GM21825 (cell line): ENCODE results near the gene RIOK2.
"Not testable (repeated sequence)": the region's sequence is repeated elsewhere in the genome, so short reads cannot be mapped to it uniquely, and the experiment has no call there.

Experiments
- ATAC-seq: cut with Tn5 transposase; IDR thresholded peaks from one replicate; pipeline ENCODE4 v1.9.1; 2021; ENCODE audit warnings: mild to moderate bottlenecking, moderate library complexity; ENCODE audit not compliant: unreplicated experiment

The RIOK2 gene

DNA sequence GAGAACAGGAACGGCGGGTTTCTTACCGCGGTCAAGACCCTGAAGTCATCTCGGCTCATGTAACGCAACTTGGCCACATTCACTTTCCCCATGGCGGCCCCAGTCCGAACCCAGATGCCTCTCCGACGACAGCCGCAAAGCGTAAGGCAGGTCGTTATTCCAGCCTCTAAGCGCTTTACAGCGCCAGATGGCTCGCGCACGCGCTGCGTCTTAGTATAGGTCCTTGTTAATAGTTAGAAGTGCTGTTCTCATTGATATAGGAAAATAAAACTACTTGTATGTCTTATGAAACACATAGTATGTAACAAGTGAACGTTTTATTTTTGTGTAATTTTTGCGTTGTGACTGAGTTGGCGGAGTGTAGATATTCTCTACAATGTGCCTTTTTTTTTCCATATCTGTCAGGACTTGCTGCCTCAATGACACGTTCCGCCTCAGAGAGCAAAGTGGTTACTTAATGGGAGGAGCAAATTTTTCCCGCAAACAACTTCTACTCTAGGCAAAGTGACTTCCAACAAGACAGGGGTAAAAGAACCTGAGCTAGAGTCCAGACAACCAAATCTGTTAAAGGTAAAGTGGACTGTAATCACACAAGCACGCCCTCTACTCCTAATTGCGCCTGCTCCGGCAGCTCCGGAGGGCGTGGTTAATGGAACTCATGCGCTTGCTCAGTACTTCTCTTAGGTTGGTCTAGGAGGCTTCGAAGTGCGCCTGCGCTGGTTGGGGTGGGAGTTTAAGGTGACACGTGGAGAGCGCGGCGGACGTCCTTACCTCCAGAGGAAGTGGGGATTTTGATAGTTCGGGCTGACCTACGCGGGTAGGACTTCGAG is at the start of gene RIOK2:
RIOK2 (minus strand) TSS at position 148 of the 830 bp plus-strand sequence; CDS start at position 92, 56 bp downstream.
- peak; percentile 92 for ATAC-seq

- ATAC-seq, result peak; percentile 92
These were observed 48.1 kb upstream of the RIOK2 start for GRCh38 chr5:97231025-97231636.

- ATAC-seq, result no peak
These were observed 46.7 kb upstream of the RIOK2 start for GRCh38 chr5:97229688-97230285.

DNA sequence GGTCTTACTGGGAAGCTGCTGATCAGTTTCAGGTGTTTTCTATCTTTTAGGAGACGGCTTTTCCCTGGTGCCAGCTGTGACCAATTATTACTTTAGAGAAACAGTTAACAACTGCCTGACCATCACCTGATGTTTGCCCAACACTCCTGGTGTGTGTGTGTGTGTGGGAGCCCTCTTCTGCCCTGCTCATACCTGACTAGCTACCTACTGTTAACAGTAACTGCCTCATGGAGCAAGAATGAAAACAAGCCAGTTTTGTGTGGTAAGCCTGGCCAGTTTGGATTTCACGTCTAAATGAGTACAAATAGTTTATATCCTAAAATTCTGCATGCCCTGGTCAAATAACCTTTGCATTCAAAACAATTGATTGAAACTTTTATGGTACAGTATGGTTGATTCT is 46.1 kb upstream of the RIOK2 start:
- ATAC-seq, result no peak

- ATAC-seq, result no peak
These were observed 42.2 kb upstream of the RIOK2 start for GRCh38 chr5:97225222-97225621.

- ATAC-seq, result no peak
These were observed 41.2 kb upstream of the RIOK2 start for GRCh38 chr5:97224112-97224750.

DNA sequence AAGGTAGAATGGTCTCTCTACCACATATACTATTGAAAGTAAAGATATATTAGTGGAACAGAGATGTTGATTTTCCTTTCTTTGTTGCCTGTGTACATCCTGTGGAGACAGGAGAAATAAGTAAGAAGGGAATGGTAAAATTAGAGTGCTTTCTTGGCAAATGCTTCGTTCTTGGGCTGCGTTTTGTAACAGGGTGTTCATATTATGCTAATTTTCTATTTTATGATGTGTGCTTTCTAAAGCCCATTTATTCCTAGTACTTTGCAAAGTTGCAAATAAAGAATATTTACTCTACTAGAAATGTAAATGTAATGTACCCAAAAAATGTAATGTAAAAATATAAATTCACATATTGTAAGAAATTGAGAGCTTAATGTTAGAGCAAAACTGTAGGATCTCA is 40.5 kb upstream of the RIOK2 start:
- ATAC-seq, result no peak

GRCh38 chr5:97209343-97209742 is 26.3 kb upstream of the RIOK2 start:
- ATAC-seq, result no peak

DNA sequence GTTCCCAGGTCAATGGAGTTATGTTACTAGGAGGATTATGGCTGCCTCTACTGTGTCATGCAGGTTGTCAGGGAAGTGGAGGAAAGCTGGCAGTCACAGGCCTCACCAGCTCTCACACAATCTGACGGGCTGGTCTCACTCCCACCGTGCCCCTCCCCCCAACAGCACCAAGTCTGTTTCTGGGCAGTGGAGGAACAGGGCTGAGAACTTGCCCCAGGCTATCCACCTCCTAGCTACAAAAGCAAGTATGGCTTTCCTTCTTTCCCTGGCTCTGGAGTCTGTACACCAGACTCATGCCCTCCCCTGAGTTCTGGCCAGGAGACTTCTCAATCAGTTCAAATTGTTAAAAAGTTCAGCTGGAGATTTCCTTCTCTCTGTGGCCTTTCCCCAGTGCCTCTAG is 25.7 kb upstream of the RIOK2 start:
- ATAC-seq, result no peak

GRCh38 chr5:97208184-97208713 is 25.2 kb upstream of the RIOK2 start:
- no peak for ATAC-seq

DNA sequence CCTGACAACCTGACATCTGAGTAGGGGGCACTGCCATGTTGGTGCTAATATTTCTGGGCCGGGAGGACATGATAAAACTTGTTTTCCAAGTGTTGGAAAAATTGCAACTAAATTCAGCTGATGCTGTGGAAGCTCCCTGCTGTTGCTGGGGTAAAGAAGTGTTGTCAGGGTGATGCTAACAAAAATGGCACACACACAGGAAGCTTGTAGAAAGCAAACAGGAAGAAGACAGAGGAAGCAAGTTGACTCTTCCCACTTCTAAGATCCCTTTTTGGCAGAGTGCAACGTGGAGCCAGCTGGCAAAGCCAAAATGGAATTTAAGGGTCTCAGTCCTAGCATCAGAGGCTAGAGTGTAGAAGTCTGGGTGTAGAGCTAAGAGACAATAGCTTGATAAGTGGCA is 11.3 kb upstream of the RIOK2 start:
- ATAC-seq, result no peak

DNA sequence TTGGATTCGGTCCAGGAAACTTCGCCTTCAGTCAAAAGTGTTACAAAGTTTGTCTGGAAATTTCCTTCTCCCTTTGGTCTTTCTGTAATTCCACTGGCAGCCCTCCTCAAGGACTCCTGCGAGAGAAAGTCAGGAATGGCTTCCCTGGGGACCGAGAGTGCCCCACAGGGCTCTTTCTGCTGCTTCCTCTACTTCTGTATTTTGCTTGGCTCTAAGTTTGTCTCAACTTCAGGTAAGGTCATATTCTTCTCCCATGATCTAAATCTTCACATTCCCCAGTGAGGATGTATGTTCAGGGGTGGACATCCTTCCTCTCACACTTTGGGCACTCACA is 10.3 kb upstream of the RIOK2 start:
- ATAC-seq, result no peak

DNA sequence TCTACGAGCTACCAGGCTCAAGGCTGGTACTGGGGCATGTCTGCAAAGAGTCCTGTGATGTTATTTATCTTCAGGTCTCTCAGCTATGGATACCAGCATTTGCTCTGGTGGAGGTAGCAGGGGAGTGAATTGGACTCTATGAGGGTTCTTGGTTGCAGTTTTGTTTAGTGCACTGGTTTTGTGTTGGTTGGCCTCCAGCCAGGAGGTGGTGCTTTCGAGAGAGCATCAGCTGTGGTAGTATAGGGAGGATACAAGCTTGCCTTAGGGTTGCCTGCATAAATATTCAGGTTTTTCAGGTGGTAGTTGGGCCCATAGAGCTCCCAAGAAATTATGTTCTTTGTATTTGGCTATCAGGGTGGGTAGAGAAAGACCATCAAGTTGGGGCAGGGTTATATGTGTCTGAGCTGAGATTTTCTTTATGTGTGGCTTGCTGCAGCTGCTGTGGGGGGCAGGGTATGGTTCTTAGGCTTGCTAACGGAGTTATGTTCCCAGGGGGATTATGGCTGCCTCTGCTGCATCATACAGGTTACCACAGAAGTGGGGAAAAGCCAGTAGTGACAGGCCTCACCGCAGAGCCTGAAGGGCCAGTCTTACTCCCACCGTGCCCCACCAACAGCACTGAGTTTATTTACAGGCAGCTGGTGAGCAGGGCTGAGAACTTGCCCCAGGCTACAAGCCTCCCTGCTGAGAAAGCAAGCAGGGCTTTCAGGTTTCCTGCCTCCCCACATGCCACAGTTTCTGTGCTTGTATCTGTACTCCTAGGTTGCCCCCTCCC is 9.7 kb upstream of the RIOK2 start:
- ATAC-seq, result peak; percentile 74

- ATAC-seq, result no peak
These were observed 8.8 kb upstream of the RIOK2 start for GRCh38 chr5:97191893-97192292.

GRCh38 chr5:97189523-97189922 is 6.5 kb upstream of the RIOK2 start:
- ATAC-seq, result not testable (repeated sequence)

DNA sequence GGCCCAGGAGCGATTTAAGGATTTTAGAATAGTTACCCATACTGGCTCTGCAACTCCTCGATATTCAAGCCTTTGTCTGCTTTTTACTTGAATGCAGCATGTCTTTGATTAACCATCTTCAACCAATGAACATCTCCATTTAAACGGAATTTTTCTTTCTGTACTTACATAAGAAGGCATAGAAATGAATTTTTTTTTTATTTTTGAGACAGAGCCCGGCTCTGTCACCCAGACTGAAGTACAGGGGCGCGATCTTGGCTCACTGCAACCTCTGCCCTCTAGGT is 825 bp upstream of the RIOK2 start:
- ATAC-seq, result no peak

- no peak for ATAC-seq
These were observed 412 bp downstream of the RIOK2 start for GRCh38 chr5:97182571-97183099.

DNA sequence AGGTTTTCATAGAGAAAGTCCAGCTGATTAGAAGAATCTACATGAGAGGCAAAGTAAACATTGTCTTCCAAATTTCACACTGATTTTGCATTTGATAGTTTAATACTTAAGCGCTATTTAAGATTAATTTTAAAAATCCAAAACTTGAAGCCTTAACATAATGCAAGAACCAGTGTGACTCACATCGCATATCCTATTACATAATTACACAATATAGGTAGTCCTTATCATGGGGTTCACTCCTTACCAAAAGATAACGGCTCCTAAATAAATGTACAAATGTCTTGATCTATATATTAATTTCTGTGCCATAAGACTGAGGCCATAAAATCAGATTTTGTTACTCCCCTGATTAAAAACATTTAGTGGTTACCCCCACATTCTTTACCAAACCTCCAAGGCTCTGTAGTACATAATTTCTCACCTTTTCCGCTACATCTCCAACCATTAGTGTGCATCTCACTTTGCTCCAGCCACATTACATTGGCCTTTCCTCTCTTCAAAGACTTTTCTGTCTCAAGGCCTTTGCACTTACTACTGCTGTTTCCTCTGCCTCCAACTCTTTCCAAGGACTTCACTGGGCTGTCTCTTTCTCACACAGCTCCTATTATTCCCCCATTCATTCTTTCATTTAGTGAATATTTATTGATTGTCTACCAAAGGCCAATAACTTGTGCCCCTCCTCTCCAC is 1.0 kb downstream of the RIOK2 start:
- ATAC-seq, result no peak

DNA sequence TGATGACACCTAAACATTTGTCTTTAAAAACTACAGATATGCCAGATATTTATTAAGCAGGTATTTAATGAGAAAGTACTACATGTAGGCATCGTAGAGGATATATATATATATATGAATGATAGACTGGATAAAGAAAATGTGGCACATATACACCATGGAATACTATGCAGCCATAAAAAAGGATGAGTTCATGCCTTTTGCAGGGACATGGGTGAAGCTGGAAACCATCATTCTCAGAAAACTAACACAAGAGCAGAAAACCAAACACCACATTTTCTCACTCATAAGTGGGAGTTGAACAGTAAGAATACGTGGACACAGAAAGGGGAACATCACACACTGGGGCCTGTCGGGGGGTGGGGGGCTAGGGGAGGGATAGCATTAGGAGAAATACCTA is 3.6 kb downstream of the RIOK2 start:
- ATAC-seq, result not testable (repeated sequence)

DNA sequence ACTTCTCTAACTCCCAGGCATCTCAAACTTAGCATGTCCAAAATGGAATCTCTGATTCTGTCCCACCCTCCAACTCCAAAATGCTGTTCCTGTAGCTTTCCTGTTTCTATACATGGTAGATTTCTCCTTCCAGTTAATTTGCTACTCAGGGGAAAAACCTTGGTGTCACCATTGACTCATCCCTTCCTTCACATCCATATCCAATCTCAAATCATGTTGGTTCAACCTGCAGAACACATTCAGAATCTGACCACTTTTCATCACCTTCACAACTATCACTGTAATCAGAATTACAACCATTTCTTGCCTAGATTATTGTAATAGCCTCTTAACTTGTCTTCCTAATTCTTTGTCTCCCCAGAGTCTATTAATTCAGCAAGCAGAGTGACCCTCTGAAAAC is 10.8 kb downstream of the RIOK2 start:
- ATAC-seq, result no peak
